ENCODE results near the gene TSSK6.

The TSSK6 gene

DNA sequence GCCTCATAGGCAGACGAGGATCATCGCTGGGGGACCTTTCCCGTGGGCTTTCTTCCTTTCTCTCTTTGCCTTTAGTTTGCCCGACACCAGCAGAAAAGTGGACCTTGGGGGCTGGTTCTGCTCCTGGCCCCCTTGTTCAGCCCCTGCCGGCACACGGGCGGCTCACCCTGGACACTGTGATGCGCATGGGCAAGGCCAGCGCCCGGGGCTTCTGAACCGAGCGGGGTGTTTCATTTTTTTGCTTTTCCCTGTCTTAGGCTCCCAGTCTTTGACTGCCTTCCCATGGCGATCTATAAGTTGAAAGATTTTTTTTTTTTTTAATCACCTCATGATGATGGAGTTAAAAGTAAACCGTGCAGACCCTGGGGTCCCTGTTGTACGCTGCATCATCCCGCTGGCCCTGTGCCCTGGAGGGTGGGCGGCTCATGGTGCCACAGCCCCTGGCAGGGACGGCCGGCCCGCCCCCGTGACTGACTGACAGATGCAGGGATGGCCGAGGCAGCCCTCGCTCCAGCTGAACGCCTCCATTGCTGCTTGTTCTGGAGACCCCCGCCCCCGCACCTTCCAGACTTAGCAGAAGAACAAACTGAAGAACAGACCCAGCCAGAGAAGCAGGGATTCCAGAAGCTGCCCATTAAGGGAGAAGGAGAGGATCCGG is 9.6 kb downstream of the TSSK6 start:
- DNase-seq (ENCODE audit: low read depth in 2 of 2): no peak

DNA sequence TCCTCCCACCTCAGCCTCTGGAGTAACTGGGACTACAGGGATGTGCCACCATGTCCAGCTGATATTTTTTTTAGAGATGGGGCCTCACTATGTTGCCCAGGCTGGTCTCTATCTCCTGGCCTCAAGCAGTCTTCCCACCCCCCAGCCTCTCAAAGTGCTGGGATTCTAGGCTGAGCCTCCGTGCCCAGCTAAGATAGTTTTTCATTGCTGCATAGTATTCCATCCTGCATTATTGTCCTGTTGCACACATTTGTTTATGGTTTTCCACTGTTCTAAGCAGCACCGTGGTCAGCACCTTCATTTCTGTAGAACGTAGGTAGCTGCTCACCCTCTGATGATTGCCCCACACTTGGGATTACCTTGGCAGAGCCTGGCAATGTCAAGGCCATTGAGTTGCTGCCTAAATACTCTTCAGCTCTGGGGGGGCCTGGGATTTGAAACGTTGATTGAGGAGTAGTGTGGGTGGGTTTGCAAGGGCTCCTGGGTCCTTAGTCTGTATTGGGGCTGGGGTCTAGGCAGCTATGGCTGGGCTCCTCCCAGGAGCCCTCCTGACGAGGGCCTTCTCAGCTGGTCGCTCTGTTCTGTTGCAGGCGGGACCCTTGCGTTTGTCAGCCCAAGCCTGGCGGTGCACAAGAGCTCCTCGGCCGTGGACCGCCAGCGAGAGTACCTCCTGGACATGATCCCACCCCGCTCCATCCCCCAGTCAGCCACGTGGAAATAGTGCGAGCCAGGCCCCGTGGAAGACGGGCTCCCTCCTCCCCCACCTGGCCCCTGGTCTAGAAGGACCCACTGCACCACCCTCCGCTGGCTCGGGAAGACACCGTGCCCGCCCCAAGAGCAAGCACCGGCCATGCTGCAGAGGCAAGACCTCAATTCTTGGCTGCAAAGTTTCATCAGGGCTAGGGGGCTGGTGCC is 10.3 kb downstream of the TSSK6 start:
- DNase-seq (ENCODE audit: low read depth in 2 of 2): no peak

- no peak for DNase-seq (ENCODE audit: low read depth in 2 of 2)
These were observed 12.3 kb downstream of the TSSK6 start for GRCh38 chr19:19502808-19503602.

DNA sequence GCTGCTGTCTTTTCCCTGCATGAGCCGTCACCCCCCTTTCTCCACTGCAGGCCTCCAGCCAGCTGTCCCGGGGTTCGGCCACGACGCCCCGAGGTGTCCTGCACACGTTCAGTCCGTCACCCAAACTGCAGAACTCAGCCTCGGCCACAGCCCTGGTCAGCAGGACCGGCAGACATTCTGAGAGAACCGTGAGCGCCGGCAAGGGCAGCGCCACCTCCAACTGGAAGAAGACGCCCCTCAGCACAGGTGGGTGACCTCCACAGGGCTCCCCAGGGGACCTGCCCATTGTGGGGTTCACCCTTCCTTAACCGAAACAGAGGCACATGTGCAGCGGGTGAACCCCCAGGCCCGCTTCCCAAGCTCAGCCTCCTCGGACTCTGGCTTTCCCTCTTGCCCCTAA is 13.1 kb downstream of the TSSK6 start:
- no peak for DNase-seq (ENCODE audit: low read depth in 2 of 2)

- no peak for DNase-seq (ENCODE audit: low read depth in 2 of 2)
These were observed 13.6 kb downstream of the TSSK6 start for GRCh38 chr19:19501798-19502197.

DNA sequence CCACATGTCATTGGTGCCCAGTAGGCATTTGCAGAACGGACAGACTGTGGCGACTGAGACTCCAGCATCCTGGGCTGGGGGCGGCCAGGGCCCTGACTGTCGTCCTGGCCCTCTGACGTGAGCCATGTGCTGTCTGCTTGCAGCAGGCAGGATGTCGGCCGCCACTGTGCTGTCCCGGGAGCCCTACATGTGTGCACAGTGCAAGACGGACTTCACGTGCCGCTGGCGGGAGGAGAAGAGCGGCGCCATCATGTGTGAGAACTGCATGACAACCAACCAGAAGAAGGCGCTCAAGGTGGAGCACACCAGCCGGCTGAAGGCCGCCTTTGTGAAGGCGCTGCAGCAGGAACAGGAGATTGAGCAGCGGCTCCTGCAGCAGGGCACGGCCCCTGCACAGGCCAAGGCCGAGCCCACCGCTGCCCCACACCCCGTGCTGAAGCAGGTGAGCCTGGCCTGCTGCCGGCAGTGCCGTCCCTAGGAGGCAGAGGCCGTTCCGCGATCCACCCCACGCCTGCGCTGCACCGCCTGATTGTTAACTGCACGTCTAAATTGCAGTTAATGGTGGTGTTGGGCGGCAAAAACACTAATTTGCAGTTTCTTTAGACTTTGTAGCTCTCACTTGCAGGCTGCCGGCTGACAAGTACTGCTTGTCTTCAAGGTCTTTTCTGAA is 14.2 kb downstream of the TSSK6 start:
- DNase-seq (ENCODE audit: low read depth in 2 of 2): no peak

- no peak for DNase-seq (ENCODE audit: low read depth in 2 of 2)
These were observed 15.9 kb downstream of the TSSK6 start for GRCh38 chr19:19499272-19499995.

DNA sequence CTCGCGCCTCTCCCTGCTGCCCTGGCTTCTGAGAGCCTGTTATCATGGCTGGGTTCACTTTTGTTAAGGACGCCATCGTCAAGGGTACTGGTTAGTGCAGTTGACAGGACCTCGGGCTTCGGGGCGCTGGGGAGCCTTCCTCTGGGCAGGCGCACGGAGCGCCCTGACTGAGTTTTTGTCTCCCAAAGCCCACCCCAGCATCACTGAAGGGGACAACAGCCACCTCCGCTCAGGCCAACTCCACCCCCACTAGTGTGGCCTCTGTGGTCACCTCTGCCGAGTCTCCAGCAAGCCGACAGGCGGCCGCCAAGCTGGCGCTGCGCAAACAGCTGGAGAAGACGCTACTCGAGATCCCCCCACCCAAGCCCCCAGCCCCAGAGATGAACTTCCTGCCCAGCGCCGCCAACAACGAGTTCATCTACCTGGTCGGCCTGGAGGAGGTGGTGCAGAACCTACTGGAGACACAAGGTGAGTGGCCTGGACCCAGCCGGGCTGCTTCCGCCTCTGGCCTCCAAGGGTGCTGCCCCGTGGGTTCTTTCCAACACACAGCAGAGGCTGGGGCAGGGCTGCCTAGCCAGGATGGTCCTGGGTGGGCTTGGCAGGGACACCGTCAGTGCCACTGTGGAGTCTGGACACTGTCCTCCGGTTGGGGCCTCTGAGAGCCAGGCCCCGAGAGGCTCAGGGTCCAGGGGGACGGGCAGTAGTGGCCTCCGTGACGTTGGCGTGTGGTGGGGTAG is 16.9 kb downstream of the TSSK6 start:
- no peak for DNase-seq (ENCODE audit: low read depth in 2 of 2)

- no peak for DNase-seq (ENCODE audit: low read depth in 2 of 2)
These were observed 19.4 kb downstream of the TSSK6 start for GRCh38 chr19:19495614-19496603.

- DNase-seq (ENCODE audit: low read depth in 2 of 2): no peak
These were observed 21.4 kb downstream of the TSSK6 start for GRCh38 chr19:19493841-19494546.

DNA sequence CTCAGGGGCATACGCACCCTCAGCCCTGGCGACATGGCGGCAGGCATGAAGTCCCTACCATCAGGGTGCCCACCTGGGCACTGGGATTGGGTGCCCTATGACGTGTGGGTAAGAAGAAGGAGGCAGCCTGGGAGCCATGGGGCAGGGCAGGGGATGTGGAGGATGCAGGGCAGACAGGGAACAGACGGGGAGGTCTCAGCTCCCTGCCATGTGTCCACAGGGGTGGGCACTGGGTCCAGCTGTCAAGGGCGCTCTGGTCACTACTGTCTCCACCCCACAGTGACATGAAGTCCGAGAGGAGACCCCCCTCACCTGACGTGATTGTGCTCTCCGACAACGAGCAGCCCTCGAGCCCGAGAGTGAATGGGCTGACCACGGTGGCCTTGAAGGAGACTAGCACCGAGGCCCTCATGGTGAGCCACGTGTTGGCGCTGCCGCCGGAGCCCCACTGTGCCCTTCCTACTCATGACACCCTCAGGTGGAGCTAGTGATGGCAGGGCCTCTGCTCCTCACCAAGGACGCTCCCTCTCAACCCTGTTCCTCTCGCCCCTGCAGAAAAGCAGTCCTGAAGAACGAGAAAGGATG is 23.2 kb downstream of the TSSK6 start:
- no peak for DNase-seq (ENCODE audit: low read depth in 2 of 2)

DNA sequence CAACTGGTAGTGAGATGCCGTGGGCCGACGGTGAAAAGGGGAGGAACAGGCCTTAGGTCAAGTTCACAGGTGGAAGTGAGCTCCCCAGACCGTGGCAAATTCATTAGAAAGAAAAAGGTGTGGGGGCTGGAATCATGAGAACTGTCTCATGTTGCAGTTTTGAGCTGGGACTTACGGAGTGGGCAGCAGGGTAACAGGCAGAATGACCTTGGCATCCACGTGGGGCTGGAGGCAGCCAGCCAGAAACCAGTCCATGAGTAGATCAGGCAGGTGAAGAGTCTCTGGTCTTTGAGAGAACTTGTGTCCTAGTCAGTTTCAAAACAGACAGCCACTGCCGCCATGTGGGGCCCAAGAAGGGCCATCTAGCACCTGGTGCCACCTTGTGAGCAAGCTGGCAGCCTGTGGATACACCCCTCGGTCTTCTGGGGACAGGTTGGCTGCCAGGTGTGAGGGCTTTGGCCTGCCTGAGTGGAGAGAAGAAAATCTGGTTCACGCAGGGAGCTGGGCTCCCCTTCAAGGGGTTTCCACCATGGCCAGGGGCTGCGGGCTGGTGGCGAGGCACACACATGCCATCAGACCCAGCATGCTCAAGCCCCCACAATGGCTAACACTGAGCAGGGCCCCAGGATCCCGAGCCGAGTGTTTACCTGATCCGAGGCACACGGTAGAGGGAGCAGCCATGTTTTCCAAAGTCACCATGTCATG is 23.9 kb downstream of the TSSK6 start:
- DNase-seq (ENCODE audit: low read depth in 2 of 2): no peak

- DNase-seq (ENCODE audit: low read depth in 2 of 2): peak; percentile 58 to 64
These were observed 25.0 kb downstream of the TSSK6 start for GRCh38 chr19:19490214-19490968.

- no peak for DNase-seq (ENCODE audit: low read depth in 2 of 2)
These were observed 25.5 kb downstream of the TSSK6 start for GRCh38 chr19:19489804-19490204.

DNA sequence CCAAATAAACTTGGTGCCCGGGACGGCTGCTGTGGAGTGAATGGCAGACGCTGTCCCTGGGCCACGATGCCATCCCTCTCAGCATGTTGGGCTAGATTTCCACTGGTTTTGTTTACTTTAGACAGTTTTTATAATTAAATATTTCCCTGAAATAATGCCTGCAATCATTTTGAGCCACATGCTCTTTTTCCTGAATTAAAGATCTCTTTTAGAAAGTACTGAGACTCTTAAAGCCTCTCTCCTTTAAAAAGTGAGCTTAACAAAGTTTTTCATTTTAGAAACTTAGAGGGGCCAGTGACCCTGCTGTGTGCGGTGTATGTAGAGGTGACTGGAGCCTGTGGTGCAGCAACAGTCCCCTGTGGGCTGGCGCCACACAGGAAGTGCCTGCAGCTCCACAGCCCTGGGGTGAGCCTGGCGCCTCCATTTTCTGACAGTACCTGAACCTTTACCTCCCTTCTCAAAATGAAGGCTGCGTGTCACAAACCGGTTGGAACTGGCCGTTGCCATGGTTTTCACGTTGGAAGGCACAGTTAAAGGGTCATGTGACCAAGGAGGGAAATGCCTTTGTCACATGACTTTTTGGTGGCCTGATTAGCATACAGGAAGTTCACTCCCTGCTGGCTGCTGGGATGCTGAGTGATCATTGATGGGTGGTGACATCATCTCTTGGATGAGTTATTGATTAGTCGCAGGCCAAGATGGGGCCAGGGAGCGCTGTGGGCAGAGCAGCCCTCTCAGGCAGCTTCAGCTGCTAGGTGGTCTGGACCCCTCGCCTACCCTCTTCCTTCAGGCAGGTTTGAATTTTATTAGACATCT is 26.3 kb downstream of the TSSK6 start:
- peak; percentile 62 to 73 for DNase-seq (ENCODE audit: low read depth in 2 of 2)
